ENCODE data around the gene SPEM2.

GRCh38 chr17:7441266-7441665, 15.8 kb downstream of the SPEM2 start:
- TF ChIP-seq CTCF (IDR thresholded peaks at IDR 0.05) (no peak), POLR2A (IDR thresholded peaks at IDR 0.05) (no peak)
